Measurements from ENCODE around the gene PPP1R9A.

DNA sequence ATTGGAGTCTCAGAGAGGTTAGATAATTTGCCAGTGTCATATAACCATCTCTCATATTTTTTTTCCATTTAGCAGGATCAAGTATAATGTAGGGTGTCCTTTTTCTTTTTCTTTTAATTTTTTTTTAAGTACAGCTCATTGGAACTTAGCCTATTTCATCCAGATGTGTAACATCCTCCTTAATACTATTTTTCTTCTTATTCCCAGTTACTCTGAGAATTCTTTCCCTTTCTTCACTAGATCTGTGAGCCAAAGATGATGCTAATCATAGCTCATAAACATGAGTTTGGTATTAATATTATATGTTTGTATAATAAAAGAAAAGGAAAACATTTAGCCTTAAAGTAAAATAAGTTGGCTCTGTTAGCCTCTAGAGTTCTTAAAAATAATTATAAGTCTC is 32.8 kb downstream of the PPP1R9A start:
- TF ChIP-seq, protein P1, sequence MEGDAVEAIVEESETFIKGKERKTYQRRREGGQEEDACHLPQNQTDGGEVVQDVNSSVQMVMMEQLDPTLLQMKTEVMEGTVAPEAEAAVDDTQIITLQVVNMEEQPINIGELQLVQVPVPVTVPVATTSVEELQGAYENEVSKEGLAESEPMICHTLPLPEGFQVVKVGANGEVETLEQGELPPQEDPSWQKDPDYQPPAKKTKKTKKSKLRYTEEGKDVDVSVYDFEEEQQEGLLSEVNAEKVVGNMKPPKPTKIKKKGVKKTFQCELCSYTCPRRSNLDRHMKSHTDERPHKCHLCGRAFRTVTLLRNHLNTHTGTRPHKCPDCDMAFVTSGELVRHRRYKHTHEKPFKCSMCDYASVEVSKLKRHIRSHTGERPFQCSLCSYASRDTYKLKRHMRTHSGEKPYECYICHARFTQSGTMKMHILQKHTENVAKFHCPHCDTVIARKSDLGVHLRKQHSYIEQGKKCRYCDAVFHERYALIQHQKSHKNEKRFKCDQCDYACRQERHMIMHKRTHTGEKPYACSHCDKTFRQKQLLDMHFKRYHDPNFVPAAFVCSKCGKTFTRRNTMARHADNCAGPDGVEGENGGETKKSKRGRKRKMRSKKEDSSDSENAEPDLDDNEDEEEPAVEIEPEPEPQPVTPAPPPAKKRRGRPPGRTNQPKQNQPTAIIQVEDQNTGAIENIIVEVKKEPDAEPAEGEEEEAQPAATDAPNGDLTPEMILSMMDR (IDR thresholded peaks at IDR 0.05): no peak
- TF ChIP-seq POLR2A (IDR thresholded peaks at IDR 0.05): no peak

All from tibial nerve (tissue), 3 donors.